Measurements from ENCODE around the gene IER5L.

The IER5L gene

DNA sequence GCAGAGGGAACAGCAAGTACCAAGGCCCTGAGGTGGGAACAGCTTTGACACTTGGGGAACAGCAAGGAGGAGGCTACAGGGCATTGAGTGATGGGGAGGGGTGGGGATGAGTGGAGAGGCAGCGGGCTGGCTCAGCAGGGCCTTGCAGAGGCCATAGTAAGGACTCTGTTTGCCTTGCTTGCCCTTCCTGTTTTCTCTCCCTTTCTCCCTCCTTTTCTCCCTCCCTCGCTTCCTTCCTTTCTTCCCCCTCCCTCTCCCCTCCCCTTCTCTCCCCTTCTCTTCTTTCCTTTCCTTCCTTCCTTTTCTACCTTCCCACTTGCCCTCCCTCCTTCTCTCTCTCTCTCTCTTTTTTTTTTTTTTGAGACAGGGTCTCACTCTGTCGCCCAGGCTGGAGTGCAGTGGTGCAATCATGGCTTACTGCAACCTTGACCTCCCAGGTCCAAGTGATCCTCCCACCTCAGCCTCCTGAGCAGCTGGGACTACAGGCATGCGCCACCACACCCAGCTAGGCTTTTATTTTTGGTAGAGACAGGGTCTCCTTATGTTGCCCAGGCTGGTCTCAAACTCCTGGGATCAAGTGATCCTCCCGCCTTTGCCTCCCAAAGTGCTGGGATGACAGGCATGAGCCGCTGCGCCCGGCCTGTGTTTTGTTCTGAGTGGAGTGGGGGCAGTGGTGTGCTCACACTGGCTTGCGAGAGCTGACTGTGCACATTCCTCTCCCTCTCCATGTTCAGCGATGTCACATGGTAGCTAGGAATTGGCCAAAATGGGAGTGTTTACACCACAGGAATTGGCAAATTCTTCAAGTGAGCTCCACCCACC is 17.1 kb downstream of the IER5L start:
- DNase-seq, result no peak

DNA sequence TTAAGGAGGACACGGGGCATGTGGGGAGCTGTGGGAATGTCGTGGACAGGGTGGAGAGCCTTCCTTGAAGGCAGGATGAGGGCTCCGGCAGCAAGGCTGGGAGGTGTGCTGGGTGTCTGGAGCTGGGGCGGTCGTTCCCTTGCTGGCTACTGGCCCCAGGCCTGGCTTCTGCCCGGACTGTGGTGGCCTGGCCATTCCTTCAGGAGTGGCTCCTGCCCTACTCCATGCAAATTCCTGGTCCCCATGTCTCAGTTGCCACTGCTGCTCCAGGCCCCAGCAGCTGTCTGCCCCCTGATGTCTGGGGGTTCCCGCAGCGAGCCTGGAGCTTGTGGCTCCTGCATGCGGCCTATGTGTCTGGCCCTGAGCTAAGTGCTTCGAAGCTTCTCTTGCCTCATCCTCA is 21.9 kb downstream of the IER5L start:
- DNase-seq, result no peak

DNA sequence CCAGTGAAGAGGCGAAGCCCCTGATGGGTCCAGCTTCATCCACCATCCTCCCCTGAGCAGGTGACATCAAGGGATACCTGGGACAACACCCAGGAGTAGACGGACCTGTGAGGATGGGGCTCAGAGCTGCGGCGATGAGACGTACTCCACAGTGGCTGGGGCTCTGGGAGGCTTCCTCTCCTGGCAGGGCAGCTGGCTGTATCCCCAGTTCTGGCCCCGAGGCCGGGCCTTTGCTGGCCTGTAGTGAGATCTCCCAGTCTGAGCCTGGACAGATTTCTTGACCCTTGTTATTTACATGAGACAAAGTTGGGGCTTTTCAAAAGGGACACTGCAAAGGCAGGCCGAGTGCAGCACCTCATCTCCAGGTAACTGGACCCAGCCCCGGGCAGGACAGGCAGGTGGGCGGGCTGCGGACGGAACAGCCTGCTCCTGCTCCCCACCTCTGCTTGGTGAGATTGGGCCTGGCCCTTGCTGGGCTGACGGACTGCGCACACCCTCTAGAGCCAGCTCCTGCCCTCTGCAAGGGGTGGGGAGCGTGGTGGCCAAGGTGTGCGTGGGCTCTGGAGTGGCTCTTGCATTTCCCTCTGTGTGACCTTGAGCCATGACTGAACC is 23.1 kb downstream of the IER5L start:
- no peak for DNase-seq

DNA sequence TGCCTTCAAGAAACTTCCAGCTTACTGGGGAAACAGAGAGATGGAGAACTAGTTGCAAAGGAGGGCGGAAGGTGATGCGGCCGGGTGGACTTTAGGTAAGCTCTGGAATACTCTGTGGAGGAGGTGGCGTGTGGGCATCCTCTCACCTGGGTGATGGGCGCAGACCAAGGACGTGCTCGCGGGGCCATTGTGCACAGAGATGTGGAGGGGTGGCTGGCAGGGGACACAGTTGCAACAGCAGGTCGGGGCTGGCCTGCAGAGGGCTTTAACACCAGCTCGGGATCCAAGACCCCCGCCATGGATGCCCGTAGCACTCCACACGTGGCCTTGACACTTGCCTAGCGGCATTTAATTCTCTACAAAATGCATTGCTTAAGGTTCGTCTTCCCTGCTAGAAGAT is 26.6 kb downstream of the IER5L start:
- DNase-seq, result no peak

DNA sequence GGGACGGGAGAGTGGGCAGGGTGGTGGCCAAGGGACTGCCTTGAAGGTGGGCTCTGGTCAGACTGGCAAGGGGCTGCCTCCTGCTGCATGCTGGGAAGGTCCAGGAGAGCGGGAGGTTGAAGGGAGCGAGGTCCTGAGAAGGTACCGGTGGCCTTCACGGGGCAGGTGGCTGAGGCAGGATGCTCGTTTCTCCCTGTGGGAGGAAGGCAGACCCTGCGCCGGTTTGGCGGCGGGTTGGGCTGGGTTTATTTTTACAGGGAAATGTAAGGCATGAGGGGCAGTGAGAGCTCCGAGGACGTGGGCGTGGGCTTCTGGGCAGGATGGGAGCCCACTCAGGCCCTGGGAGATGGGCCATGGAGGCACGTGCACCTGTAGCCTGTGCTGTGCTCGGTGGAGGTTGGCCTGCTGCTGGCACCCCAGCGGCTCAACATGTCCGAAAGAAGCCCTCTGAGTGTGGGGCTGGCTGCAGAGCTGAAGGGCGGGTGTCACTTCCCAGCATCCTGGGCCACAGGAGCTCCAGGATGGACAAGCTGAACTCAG is 27.3 kb downstream of the IER5L start:
- DNase-seq, result no peak

DNA sequence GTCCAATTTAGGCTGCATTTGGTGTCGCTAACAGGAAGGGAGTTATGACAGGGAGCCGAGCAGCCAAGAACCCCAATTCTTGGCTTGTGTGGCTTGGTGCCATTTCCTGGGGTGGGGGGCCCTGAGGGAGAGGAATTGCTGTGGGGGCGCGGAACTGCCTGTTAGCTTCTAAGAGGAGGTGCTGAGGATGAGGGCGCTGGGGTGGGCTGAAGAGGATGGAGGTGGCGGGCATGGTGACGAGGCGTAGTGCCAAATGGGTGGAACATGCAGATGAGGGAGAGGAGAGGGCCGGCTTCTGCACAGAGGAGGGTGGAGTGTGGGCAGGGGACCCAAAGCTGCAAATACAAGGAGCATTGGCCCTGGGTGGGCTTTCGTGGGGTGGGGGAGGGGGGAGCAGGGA is 27.9 kb downstream of the IER5L start:
- DNase-seq, result no peak

DNA sequence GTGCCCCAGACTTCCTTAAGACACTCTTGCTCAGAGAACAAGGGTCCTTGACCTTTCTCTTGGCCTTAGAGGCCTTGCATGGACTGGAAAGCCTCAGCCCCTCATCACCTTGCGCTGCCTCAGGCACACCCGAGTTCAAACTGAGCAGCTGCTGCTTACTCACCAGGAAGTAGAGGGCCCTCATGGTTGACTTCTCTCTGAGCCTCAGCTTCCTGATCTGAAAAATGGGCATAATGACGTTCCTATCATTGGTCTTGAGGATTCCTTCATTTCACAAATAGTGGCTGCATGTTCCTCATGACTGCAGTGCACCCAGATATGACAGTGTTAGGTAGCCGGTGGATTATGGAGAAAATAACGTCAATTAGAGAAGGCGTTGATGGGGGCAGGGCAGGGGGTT is 28.6 kb downstream of the IER5L start:
- DNase-seq, result no peak

DNA sequence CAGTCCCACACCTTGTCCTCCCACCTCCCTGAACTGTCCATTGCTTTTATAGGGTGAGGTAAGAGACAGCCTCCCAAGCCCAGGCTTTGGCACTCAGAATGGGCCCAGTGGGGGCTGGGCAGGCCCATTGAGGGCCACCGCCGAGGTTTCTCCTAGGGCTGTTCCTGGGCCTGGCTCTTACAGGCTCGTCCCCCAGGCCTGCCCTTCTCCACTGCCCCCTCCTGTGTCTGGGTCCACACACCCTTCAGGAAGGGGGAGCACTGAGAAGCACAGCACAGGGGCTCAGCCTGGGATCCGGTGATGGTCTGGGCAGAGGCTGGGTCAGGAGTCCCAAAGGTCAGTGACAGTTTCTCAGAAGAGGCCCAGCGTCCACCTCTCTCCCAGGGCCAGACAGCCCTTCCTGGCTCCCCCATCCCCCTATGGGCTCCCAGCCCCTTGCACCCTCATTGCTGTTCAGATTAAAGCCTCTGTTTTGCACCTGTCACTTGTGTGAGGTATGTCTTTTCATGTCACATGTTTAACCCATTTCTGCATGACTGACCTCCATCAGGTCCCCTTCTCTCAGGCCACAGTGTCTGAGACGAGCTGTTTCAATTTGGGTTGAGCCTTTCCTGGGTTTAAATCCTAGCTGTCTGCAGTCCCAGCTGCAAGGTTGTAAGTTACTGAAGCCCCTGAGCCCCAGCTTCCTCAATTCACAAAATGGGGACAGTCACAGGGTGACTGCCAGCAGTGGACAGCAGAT is 29.4 kb downstream of the IER5L start:
- no peak for DNase-seq

DNA sequence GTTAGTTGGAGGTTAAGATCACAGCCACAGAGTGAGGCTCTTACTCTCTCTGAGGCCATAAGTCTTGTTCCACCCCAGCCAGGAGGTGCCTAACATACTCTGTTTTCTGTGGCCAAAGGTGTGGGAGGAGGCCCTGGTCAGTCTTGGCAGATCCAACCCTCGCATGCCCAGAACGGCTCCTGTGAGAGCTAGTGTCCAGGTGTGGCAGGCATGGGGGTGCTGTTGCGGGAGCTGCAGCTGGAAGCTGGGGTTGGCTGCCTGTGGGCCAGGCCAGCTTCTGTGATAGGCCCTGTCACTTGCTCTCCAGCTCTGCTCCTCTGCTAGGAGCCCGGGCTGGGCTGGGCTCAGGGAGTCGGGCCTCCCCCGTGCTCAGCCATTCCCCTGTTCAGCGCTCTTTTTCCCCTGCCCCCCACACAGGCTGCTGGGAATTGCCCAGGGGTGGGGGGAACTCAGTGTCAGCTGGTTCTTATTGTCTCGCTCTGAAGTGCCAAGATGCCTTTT is 31.6 kb downstream of the IER5L start:
- no peak for DNase-seq

DNA sequence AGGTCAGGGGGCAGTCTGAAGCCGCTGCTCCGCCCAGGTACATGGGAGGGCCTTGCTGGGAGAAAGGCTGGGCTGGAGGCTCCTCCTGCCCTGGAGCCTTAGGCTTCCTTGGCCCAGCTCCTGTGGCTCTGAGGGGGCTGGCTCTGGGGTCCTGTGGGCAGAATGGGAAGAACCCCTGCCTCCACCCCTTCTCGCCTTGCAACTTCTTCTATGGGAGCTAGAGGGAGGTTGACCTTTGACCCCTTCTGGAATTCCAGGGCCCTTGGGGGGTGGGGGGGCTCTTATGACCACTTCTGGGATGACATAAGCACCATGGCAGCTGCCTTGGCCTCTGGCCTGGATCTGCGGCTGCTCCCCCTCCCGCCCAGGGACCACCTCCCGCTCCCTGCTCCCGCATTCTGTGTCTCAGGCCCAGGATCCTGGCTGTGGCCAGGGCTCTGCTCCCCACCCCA is 32.2 kb downstream of the IER5L start:
- no peak for DNase-seq

DNA sequence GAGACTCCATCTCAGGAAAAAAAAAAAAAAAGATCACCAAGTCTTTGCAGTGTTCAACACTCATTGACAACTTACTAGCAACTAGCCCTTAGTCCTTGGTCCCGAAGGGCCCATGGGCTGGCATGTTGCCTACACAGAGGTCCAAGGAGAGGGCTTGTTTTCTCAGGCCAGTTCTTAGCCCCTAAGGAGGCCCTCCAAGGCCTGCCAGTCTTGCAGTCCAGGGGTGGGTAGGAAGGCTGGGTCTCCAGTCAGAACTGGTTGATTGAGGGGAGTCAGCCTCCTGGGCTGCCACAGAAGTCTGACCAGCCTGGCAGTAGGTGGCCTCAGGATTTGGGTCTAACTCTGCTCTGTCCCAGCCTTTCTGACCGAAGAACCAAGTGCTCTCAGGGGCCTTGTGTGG is 32.7 kb downstream of the IER5L start:
- DNase-seq, result no peak

DNA sequence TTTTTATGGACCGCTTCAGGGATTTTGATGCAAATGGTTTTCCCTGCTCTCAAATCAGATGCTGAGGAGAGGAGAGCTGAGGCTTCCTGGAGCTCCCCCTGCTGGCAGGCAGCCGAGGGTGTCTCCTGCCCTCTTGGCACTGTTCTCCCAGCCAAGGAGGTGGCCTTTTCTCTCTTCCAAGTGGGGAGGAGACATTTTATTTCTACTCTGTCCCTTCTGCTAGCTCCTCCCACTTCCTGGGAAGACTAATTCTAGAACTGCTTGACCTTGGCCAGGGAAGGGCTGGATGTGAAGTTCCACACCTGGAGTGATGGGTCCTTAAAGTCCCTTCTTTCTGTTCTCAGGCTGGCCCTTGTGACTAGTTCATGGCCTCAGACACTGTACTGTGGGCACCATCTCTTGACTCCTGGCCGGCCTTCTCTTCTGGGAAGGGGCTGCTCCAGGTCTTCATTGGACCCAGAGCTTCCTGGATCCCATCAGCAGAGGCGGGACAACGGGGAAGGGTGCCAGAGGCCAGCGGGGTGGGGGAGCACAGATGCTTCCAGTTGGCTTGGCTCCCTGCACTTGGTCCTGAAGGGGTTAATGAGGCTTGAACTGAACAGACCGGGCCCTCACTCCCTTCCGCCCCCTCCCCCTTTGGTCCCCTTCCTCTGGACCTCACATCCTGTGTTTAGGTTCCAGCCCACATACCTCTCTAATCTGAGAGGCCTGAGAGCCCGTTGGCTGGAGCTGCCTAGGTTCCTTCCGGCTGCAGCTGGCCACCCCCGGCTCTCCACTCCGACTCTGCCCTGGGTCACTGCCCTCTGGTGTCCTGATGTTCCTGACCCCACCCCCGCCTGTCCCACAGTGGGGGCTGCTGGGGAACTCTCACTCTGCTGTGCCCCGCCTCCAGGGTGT is 34.8 kb downstream of the IER5L start:
- peak; percentile 40 to 57 for DNase-seq

DNA sequence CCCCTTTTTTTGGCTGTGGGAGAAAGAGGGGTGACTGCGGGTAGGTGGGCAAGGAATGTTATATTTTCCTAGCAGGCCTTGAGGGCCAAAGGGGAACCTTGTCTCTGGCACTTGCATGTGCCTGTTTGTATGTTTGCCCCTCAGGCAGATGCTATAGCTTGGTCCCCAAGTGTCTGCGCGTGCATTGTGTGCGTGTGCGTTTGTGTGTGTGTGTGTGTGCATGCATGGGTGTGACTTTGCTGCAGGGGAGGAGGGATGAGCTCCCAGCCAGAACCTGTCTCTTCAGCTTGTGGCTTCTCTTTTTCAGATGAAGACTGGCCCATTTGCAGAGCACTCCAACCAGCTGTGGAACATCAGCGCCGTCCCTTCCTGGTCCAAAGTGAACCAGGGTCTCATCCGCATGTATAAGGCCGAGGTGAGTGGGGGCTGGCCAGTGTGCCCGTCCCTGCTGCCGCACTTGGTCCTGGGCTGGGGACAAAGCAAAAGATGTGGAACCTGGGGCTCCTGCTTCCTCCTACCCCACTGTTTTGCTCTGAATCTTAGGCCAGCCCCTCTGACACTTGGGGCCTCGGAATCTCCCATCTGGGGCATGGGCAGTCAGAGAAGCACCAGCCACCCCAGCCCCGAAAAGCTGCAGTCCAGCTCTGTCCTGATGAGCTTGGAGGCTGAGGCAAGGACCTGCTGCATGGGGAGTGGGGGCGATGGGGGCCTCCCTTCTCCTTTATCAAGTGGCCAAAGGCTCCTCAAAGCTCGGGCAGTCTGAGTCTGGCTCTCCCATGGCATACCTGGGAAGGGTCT is 35.7 kb downstream of the IER5L start:
- DNase-seq, result no peak

DNA sequence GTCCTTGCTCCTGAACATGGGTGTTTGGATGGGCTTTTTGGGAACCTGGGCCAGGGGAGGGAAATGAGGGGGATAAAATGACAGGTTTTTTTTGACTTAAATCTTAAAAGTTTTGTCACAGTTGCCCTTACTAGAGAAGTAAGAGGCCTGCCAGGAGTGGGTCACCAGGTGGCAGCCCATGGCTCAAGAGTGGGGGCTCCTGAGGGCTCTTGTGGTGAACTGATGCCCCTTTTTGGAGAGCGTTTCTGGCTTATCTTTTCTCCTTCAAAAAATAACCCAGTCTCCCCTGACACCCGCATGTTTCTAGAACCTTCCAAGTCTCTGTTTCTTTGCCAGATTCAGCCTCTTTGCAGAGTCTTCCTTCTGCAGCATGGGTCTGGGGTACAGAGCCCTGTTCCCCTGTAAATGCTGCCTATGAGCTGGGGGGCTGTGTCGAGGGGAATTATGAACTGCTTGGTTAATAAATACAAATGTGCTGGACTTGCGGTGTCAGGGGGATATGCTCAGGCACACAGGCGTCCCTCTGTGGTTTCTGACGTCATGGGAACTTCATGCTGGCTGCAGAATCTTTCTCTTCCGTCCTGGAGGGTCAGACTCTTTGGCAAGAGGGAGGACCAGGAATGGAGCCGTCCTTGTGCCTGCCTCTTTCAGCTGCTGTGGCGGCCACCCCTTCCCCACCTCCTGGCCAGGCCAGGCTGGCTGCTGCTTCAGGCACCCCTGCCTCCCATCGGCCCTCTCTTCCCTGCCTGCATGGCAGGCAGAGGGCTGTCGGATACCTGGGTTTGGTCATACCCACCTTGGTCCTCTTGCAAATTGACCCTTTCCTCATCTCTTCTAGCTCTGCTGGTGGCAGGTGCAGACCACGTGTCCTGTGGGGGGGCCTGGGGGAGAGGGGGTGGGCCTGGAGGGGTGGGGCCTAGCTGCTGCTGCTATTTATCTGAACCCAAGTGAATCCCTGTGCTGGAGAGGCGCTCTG is 36.7 kb downstream of the IER5L start:
- no peak for DNase-seq

DNA sequence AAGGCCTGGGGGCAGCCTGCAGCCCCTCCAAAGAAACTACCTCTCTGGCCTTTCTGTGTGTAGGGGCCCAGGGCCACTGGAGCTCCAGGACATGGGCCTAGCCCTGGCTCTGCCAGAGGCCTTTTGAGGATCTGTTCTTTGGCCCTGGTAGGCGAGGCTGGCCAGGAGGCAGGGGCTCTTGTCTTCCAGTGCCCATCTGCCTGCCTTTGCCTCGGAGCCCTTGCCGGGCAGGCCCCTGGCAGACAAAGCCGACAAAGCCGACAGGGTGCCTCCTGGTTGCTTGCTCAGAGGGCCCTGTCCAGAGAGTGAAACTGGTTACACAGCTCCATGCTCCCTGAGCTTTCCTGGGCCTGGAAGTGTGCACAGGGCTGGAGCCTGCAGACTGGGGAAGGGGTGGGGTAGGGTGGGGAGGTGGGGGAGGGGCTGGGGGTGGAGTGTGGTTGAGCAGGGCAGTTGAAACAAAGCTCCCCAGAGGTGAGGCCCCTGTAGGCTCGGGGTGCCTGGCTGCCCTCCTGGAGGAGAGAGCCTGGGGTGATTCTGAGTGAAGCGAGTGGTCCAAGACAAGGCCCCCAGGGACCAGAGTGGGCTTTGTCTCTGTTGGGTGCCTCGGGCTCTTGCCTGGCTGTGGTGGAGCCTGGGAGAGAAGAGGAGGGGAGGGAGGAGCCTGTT is 37.5 kb downstream of the IER5L start:
- no peak for DNase-seq

DNA sequence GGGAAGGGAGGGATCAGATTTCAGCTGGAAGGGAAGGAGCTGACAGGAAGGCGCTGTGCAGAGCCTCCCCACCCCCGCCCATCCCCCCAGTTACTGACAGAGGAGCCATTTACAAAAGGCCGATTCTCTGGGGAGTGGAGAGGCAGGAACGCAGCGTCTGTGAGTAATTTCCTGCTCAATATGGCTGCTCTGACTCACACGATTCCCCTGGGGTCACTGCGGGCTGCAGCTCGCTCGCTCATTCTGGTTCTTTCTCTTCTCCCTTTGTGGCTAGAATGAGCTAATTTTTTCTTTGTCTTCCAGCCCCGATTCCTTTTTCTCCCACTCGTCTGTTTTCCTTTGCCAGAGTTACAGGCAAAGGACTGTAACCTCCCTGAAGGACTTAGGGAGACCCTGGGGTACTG is 38.1 kb downstream of the IER5L start:
- DNase-seq, result peak; percentile 78 to 79

DNA sequence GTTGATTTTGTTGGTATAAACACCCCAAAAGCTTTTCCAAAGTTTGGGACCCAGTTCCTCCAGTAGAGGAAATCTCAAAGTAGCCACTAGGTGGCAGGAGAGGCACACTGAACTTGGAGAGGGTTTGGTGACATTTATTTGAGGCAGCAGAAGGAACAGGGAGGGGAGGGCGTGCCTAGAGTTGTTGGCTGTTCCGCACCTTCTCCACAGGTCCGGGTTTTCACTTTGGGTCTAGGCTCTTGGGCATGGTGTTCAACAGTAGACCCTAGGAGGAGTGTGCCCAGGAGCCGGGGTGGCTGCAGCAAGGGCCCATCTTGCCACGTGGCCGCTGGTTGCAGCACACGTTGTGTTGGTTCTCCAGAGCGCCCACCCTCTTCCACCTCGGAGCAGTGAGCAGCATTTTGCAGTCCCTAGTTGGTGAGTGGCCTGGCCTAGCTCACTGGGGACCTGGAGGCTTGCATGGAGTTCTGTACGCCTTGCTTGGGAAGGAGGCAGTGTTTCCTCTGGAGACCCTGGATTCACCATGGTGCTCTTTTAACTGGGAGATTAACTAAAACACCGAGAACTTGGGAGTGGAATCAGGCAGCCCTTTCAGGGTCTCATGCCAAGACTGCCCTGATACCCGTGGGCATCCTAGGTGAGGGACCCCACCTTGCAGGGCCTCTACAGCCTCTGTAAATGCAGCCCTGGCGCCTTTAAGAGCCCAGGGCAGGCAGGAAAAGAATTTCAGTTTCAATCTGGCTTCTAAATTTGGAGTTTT is 38.6 kb downstream of the IER5L start:
- DNase-seq, result peak; percentile 70 to 75

DNA sequence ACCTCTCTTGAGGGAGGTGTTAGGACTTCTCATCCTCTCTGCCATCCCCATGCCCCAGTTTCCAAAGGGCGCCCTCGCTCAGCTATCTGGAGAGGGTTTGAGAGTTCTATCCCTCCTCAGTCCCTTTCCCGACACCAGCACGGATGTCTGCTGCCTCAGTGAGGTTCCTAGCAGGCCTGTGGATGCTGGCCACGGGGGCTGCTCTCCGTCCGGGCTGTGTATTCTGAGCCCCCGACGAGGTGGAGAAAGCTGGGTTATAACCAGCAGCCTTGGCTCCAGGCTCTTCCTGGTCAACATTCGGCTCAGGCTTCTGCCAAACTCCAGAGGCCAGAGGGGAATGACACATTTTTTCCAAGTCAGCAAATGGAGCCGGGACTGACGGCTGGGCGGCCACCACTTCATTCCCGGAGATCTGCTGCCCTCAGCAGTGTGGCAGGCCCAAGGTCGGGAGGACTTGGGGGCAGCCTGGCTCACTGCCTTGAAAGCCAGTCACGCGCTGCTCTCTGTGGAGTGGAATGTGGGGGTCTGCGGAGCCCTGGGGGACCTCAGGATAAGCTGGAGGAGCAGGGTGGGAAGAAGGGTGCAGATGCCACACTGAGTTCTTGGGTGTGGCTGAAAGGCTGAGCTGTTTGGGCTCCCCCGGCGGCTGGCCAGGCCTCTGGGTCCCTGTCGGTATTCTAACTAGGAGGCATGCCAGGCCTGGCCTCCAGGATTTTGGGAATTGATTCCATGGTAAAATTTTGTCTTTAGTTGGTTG is 39.4 kb downstream of the IER5L start:
- no peak for DNase-seq

All from AML-193 (cell line).